Nucleus accumbens (tissue), 56 donors: ENCODE data around the gene AFF4.
A peak's percentile ranks its signal among the peaks of the same experiment; 100 is the strongest.
"Not testable (repeated sequence)": the region's sequence is repeated elsewhere in the genome, so short reads cannot be mapped to it uniquely, and the experiment has no call there.

Experiments used
- DNase-seq, 56 donors: peaks; one replicate each; lab custom pipeline; 2025; lab: John Stamatoyannopoulos, UW

AFF4 gene

DNA sequence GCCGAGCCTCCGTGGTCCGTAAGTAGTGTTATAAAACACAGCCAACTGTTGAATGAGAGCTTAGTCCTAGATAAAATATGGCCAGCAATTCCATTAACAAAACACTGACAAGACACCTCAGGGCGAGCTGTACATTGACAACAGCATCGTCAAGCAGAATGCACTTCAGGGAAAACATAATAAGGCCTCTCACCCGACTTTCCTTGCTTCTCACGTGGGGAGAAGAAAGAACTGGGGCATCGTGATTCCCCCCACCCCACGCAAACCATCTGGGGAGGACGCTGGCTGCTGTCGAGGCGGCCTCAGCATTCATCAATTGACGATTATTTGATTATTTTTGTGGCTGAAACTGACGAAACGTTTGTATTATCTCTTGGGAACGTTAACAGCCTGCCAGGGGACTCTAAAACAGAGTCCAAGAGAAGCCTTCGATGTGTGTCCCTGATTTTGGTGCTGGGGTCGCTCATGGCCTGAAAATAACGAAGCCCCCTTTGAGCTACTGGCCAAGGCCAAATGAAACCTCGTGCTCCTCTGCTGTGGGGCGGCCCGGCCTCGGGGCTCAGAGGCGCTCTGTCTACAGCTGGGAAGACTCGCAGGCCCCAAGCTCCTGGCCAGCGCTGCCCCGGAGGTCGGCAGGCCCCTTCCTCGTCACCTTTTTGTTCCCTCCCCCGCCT is 97.6 kb downstream of the AFF4 start:
- DNase-seq = peak in 5 of 56 donors; percentile 13 to 53 (median 33)

GRCh38 chr5:132860742-132861141 is 102.7 kb downstream of the AFF4 start:
- no peak for DNase-seq

DNA sequence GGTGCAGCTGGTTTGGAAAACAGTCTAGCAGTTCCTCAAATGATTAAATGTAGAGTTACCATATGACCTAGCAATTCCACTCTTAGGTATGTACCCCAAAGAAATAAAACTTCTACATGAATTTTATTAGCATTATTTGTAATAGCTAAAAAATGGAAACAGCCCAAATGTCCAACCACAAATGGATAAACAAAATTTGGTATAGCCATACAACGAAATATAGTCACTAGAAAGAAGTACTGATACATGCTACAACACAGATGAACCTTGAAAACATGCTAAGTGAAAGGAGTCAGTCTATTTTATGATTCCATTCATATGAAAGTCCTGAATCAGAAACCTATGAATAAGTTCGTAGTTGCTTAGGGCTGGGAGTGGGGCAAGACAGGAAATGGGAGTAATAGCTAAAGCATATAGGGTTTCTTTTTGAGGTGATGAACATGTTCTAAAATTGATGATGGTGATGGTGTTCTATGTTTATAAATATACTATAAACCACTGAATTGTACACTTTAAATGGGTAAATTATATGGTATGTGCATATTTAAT is 103.5 kb downstream of the AFF4 start:
- no peak for DNase-seq

DNA sequence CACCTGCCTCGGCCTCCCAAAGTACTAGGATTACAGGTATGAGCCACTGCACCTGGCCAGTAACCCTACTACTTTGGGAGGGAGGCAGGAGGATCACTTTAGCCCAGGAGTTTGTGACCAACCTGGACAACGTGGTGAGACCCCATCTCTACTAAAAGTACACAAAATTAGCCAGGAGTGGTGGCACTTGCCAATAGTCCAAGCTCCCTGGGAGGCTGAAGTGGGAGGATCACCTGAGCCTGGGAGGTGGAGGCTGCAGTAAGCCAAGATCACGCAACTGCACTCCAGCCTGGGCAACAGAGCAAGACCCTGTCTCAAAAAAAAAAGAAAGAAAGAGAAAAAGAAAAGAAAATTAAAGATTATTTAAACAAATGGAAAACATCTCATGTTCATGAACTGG is 107.4 kb downstream of the AFF4 start:
- no peak for DNase-seq

DNA sequence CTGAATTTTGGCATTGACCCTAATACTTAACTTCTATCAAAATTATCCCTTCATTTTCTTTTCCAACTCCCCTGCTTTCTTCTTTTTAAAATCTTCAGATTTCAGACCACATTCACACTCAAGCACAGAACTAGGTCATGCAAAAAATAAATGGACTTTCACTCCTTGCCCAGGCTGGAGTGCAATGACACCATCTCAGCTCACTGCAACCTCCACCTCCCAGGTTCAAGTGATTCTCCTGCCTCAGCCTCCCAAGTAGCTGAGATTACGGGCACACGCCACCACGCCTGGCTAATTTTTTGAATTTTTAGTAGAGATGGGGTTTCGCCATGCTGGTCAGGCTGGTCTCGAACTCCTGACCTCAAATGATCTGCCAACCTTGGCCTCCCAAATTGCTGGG is 108.4 kb downstream of the AFF4 start:
- not testable (repeated sequence) for DNase-seq

DNA sequence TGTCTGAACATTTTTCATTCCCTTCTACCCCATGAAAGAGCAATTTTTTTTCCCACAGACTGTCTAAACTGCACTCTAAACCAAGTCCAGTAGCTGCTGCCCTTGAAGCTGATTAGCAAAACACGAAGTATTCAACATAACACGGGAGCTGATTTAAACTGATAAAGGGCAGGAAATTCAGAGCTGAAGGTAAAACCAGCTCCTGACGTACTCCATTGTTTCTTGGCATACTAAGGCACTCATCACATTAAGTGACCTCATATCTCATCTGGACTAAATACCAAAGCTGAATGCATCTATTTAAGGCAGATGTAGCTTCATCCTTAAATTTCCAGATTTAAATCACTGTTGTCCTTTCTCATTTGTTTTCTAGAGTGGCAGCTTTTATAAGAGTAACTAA is 109.1 kb downstream of the AFF4 start:
- DNase-seq = no peak

DNA sequence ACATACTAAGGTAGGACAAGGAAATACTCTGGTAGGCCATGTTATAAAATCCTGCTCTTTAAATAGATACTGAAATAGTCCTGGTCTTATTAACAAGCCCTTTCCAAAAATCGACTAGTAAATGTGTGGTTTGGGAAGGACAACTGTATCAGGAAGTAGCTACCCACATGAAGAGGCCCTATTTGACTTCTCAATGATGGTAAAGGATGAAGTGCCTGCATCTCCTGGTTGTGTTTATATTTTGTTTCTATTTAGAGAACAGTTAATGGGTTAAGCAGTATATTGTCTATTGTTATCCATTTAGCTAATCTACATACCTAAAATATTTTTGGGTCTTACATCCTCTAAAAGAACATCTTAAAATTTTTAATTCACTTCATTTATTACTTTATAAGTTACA is 109.6 kb downstream of the AFF4 start:
- DNase-seq = no peak

DNA sequence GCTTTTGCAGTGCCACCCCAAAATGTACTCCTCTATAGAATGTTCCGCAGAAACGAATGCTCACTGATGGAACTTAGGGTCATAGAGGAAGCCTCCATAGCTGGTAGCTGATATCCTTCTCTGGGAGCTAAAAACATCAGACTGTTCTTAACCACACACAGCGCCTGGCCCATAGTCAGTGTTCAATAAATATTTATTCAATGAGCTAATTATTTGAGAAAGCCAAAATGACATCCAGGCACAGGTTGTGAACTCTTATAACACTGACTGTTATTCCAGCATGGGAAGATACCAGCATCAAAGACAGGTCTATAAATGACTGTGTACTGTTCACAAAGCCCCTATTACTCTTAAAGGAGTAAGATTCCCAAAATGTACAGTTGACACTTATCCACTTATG is 110.1 kb downstream of the AFF4 start:
- no peak for DNase-seq

GRCh38 chr5:132850066-132850465 is 113.4 kb downstream of the AFF4 start:
- no peak for DNase-seq

DNA sequence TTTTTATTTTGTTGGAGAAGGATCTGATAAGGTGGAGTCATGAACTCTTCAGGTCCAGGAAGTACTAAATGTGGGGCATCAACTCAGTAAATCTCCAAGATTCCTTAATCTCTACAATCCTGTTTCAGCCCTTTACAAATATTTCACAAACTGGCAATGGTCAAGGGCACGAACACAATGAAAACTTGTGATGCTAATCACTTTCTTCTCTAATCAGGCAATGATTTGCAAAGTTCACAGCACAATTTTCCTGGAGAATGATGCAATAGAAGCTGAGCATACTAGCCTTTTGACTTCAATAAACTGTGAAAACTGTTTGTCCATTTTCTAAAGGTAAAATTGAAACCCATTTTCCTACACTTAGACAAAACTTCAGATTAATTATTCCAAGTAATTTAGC is 114.1 kb downstream of the AFF4 start:
- DNase-seq = no peak

DNA sequence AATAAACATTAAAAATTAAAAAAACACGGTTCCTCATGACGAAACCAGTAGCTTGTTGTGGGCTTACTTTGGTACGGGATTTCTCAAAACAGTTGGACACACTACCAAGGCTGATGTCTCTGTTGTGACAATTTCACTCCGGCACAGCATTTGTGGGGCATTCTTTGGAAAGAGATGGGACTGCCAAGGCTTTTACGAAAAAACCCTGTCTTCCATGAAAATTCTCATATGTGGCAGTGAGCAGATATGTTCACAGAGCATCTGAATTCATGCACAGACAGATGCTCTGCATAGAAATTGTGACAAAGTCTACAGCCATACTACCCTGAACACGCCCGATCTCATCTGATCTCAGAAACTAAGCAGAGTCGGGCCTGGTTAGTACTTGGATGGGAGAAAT is 115.2 kb downstream of the AFF4 start:
- no peak for DNase-seq

DNA sequence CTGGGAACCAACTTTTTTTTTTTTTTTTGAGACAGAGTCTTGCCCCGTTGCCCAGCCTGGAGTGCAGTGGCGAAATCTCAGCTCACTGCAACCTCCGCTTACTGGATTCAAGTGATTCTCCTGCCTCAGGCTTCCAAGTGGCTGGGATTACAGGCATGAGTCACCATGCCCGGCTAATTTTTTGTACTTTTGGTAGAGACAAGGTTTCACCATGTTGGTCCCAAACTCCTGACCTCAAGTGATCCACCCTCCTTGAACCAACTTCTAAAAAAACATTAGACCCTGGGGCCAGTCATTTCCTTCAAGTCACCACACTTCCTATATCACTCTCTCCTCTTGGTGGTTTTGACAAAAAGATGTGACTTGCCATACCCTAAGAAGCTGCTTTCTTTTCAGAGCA is 122.1 kb downstream of the AFF4 start:
- DNase-seq = no peak

GRCh38 chr5:132840896-132841295 is 122.5 kb downstream of the AFF4 start:
- no peak for DNase-seq

GRCh38 chr5:132840313-132840712 is 123.1 kb downstream of the AFF4 start:
- DNase-seq = no peak

DNA sequence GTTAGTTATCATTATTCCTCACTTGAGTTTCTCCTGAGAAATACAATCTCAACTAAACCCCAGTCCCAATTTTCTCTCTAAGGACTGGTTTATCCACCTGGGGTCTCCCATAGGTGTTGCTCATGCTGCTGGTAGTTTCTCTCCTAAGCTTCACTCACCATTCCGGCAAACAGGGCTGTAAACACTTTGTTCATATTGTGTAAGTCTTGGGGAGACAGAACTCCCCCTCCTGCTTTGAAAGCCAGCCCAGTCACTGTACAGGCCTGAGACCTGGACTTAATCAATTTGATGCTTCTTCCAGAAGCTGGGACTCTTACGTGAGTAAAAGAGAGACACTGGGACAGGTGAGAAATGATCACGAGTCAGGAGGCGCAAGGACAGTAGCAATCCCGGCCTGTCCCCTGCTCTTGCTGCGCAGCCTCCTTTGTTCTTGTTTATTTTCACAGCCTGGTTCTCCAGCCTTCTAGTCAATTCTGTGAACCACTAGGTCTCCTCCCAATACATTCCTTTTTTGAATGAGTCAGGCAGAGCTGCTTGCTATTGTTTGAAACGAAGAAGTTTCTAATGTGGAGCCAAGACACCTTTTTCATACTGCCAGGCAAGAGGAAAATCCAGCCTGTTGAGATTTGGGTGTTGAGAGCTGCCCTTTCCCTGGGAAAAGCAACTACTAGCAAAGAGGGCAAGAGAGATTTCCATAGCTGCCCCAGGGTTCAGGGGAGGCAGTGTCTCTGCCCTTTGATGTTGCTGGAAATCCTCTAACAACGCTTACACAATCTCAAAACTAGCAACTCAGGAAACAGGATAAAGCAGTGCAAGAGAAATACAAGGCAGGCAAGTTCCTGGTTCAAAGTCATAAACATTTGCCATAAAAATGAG is 123.8 kb downstream of the AFF4 start:
- DNase-seq = no peak

DNA sequence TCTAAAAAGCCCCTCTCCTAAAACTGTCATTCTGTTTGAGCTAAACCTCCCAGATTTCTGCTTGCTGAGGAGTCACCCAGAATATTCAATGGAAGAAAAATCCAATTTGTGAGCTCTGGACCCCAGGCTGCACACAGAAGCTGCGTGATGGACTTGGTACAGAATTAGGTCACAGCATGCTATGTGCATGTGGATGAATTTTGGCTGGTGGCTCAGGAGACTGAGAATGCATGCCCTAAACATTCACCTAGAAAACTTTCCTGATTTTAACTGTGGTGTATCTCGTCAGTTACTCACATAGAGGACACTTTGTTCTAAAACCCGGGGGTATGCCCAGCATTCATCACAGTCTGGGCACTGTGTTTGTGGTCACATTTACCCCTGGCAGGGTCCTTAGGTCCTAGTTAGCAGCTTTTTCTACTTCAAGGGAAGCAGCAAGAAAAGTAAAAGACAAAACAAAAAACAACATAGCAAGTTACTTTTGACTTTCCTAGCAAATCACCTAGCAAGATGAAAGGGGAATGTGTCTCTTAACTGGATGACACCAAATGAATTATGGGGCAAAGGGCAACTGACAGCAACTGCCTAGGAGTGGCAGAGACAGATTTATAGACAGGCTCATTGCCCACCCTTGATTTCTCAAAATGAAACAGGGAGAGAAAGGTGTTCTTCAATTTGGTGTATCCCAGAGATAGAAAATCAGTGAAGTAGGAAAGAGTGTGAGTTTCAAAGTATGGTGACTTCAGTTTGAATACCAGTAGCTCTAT is 124.7 kb downstream of the AFF4 start:
- DNase-seq = peak in 2 of 56 donors; percentile 6 to 28

GRCh38 chr5:132837868-132838267 is 125.6 kb downstream of the AFF4 start:
- DNase-seq = no peak

- DNase-seq = no peak
Observed at GRCh38 chr5:132836852-132837251, 126.6 kb downstream of the AFF4 start.

DNA sequence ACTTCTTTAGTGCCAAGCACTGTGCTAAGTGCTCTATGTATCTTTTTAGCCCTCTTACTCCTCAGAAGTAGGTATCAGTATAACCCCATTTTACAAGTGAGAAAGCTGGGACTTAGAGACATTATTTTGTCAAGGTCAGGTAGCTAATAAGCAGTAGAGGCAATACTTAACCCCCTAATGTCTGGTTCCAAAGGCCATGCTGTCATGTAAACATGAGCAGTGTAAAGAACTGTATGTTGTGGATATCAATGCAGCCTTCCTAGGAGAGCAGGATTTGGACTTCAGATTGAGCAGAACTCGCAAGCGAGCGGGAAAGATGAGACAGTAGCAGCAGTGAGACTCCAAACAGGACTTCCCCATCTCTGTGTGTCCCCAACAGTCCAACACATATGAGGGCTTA is 129.4 kb downstream of the AFF4 start:
- DNase-seq = no peak

GRCh38 chr5:132832612-132833011 is 130.8 kb downstream of the AFF4 start:
- no peak for DNase-seq
